SK-N-SH (cell line): ENCODE measurements around the gene RNF169.

Experiments
- CHD2 ChIP-seq: fragments of 150-350 bp; IDR thresholded peaks from 2 replicates; pipeline ENCODE4 v1.6.1; 2018; ENCODE audit warnings: low read length; ENCODE audit not compliant: partially characterized antibody
- EZH2phosphoT487 ChIP-seq: fragments of 200-600 bp; sonication (generic); IDR thresholded peaks from 2 replicates; pipeline ENCODE4 v1.6.1; 2017; ENCODE audit warnings: low read depth, mixed run types, mild to moderate bottlenecking, antibody characterized with exemption, moderate library complexity, borderline replicate concordance
- GABPA ChIP-seq: IDR thresholded peaks from 2 replicates; pipeline ENCODE4 v1.4.0; 2012; ENCODE audit warnings: low read depth, mild to moderate bottlenecking
- JUND ChIP-seq: IDR thresholded peaks from 2 replicates; pipeline ENCODE4 v1.4.0; 2012
- POLR2AphosphoS5 ChIP-seq: IDR thresholded peaks from 2 replicates; pipeline ENCODE4 v1.6.1; 2012; ENCODE audit warnings: low read depth, low read length
- RFX5 ChIP-seq: IDR thresholded peaks from 2 replicates; pipeline ENCODE4 v1.6.1; 2012; ENCODE audit warnings: mild to moderate bottlenecking, improper control_type of control experiment, low read length
- SIN3A ChIP-seq: IDR thresholded peaks from 2 replicates; pipeline ENCODE4 v1.6.1; 2012; ENCODE audit warnings: low read depth, mild to moderate bottlenecking, low read length, moderate library complexity, borderline replicate concordance
- SMC3 ChIP-seq: IDR thresholded peaks from 2 replicates; pipeline ENCODE4 v1.6.1; 2012; ENCODE audit warnings: low read depth, low read length, improper control_type of control experiment

DNA sequence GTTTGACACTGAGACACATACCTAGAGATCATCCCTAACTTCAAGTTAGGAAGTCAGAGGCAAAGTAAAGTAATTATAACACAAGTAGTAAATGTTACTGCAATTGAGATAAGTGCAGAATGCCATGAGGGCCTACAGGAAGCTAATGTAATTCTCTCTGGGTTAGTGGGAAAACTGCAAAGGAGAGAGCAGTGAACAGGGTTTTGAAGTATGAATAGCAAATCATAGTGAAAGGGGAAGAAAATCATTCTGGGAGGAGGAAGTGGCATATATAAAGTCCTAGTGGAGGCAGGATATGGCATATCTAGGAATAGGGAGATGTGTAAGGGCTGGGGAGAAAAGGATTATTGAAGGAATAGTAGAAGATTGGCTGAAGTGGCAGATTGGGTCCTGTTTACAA is 27.9 kb downstream of the RNF169 start:
- TF ChIP-seq POLR2AphosphoS5 = no peak
- TF ChIP-seq JUND = no peak
- no peak for TF ChIP-seq RFX5
- no peak for TF ChIP-seq EZH2phosphoT487
- TF ChIP-seq SMC3 = no peak
- no peak for TF ChIP-seq GABPA
- no peak for TF ChIP-seq SIN3A
- no peak for TF ChIP-seq CHD2
